NB4 (cell line): ENCODE measurements around the gene P2RX6.

Experiments used
- CTCF ChIP-seq: IDR thresholded peaks from one replicate; pipeline ENCODE4 v1.5.1; 2012; ENCODE audit warnings: low read depth, low read length
- MAX ChIP-seq: IDR thresholded peaks from 2 replicates; pipeline ENCODE4 v1.6.1; 2011; ENCODE audit warnings: low read depth, low read length
- MYC ChIP-seq: IDR thresholded peaks from 2 replicates; pipeline ENCODE4 v1.6.1; 2011; ENCODE audit warnings: low read depth, low read length
- POLR2A ChIP-seq: IDR thresholded peaks from 2 replicates; pipeline ENCODE4 v1.6.1; 2011; ENCODE audit warnings: mild to moderate bottlenecking; ENCODE audit not compliant: insufficient read length; ENCODE audit errors: extremely low read depth

- TF ChIP-seq POLR2A (no peak), CTCF (no peak), MYC (no peak), MAX (no peak)
Measured at GRCh38 chr22:21055880-21056319, 40.9 kb downstream of the P2RX6 start.
